K562 (cell line): ENCODE measurements around the gene ANKRD23. TPM values are rescaled to one million over a fixed set of nuclear protein-coding genes. Genes with fewer than 3 reads are reported as not detected.

Experiments
- CXXC5 ChIP-seq: fragments of 250-450 bp; sonication (Bioruptor Pico); IDR thresholded peaks from 2 replicates; pipeline ENCODE4 v1.8.0; 2022; ENCODE audit warnings: inconsistent platforms, mild to moderate bottlenecking, moderate library complexity
- MXI1 ChIP-seq: IDR thresholded peaks from 2 replicates; pipeline ENCODE4 v1.6.1; 2011; ENCODE audit warnings: low read depth, mild to moderate bottlenecking, improper control_type of control experiment, low read length
- PHB2 ChIP-seq: fragments of 450-650 bp; IDR thresholded peaks from 2 replicates; pipeline ENCODE4 v1.6.1; 2017; ENCODE audit warnings: low read depth
- PHF8 ChIP-seq: fragments of 200-600 bp; sonication (generic); IDR thresholded peaks from 2 replicates; pipeline ENCODE4 v1.6.1; 2012; ENCODE audit warnings: mixed run types, mild to moderate bottlenecking, inconsistent platforms, low read length, moderate library complexity, borderline replicate concordance
- POLR2A ChIP-seq: fragments of 450-650 bp; conservative IDR thresholded peaks from 2 replicates; pipeline ENCODE4 v1.6.1; 2016
- RBFOX2 ChIP-seq: fragments of 200-400 bp; formaldehyde crosslinking; IDR thresholded peaks from 2 replicates; pipeline ENCODE4 v1.6.1; 2017; ENCODE audit warnings: low read depth, mild to moderate bottlenecking, low read length, moderate library complexity
- SUPT5H ChIP-seq: fragments of 450-650 bp; IDR thresholded peaks from 2 replicates; pipeline ENCODE4 v1.6.1; 2016
- TAF1 ChIP-seq: IDR thresholded peaks from 2 replicates; pipeline ENCODE4 v1.6.1; 2011; ENCODE audit warnings: mild to moderate bottlenecking, low read length, moderate library complexity; ENCODE audit not compliant: insufficient read depth, control insufficient read depth, severe bottlenecking; ENCODE audit errors: extremely low read depth
- U2AF1 ChIP-seq: fragments of 200-400 bp; formaldehyde crosslinking; optimal IDR thresholded peaks from 2 replicates; pipeline ENCODE3; 2017; ENCODE audit warnings: mild to moderate bottlenecking, low read depth, low read length, moderate library complexity
- ZNF174 ChIP-seq: fragments of 250-450 bp; sonication (Bioruptor Pico); IDR thresholded peaks from 2 replicates; pipeline ENCODE4 v1.4.0; 2020; ENCODE audit warnings: mild to moderate bottlenecking
- polyA plus RNA-seq, 8 experiments: library from polyadenylated mRNA; depleted of rRNA in 4 of 8; stranded (reverse) in 5 of 8; unstranded in 3 of 8; fragments of >200 nt; fragmentation: Nextera tagmentation in 2 of 8; fragmentation: Illumina TruSeq in 1 of 8; extraction: Ambion mirVana in 2 of 8; extraction: Trizol in 1 of 8; gene quantifications; 2 replicates each; pipeline versions ENCODE4 v1.2.1 to v1.2.3, GENCODE V29; 2011 to 2014; ENCODE audit warnings: inconsistent platforms in 1 of 8, missing spikeins in 1 of 8
- total RNA-seq, 7 experiments: library from RNA; depleted of rRNA in 6 of 7; stranded (reverse); fragments of >200 nt in 6 of 7; fragmentation: Illumina TruSeq in 2 of 7; extraction: Trizol in 2 of 7; gene quantifications; 2 replicates each; pipeline versions ENCODE4 v1.2.1 to v1.2.3, GENCODE V29; 2011 to 2021; ENCODE audit warnings: low replicate concordance in 1 of 7
- TF ChIP-seq, protein P1 (sequence below), 2 experiments: fragments of 450-650 bp in 1 of 2; sonication (generic) in 1 of 2; formaldehyde crosslinking in 1 of 2; IDR thresholded peaks; 2 replicates each; pipeline versions ENCODE4 v1.7.1 to v1.9.0; 2016 to 2022; ENCODE audit warnings: inconsistent platforms in 1 of 2, mild to moderate bottlenecking in 1 of 2, missing genetic modification reagents in 1 of 2
- TF ChIP-seq, protein P2 (sequence below), 2 experiments: IDR thresholded peaks; 2 replicates each; pipeline ENCODE4 v1.6.1; 2011; ENCODE audit warnings: borderline replicate concordance in 1 of 2, control low read depth in 1 of 2, low read depth in 1 of 2, low read length in 1 of 2, mild to moderate bottlenecking in 1 of 2, mixed read lengths in 1 of 2, moderate library complexity in 1 of 2; ENCODE audit not compliant: insufficient read depth in 1 of 2, insufficient read length in 1 of 2, poor library complexity in 1 of 2, severe bottlenecking in 1 of 2; ENCODE audit errors: extremely low read depth in 1 of 2
- TF ChIP-seq, protein P3 (sequence below), 2 experiments: IDR thresholded peaks; 2 replicates each; pipeline ENCODE4 v1.6.1; 2012; ENCODE audit warnings: improper control_type of control experiment in 2 of 2, low read depth in 2 of 2, low read length in 2 of 2, borderline replicate concordance in 1 of 2

ANKRD23 gene
- total and polyA plus RNA-seq, 9 of the 15 experiments (the other 6 are each of a cell fraction or from before 2014, with no cell fraction given) = 0.32 to 4.8 (median 2.8) TPM

DNA sequence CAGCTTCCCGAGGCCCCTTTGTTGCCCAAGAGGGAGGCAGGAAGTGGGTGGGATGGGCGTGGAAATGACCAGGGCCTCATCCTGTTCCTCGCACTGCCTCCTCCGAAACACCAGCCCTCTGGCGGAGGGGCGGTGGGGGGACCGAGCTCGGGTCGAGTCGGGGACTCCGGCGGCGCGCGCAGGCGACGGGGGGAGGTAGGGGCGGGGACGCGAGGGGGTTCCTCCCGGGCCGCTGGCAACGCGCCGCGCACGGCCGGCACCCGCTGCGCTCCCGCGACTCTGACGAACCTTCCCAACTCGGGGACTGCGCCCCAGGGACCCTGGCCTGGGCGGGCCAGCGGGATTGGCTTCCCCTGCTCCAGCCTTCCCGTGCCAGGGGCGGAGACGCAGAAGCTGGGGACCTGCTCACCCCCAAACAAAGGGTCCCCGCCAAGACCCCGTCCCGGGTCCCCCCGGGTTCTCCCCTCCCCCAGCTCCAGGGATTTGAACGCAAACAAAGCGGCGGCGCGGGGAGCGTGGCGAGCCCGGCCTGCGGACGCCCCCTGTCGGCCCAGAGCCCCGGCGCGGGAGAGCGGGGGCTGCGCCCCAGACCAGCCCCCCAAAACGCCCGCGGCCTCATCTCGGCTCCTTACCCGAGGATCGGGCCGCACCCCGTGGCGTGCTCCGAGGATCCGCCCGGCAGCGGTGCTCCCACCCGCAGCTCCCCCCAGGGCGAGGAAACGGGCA, 24.9 kb upstream of the ANKRD23 start (continued):
- TF ChIP-seq, protein P1, sequence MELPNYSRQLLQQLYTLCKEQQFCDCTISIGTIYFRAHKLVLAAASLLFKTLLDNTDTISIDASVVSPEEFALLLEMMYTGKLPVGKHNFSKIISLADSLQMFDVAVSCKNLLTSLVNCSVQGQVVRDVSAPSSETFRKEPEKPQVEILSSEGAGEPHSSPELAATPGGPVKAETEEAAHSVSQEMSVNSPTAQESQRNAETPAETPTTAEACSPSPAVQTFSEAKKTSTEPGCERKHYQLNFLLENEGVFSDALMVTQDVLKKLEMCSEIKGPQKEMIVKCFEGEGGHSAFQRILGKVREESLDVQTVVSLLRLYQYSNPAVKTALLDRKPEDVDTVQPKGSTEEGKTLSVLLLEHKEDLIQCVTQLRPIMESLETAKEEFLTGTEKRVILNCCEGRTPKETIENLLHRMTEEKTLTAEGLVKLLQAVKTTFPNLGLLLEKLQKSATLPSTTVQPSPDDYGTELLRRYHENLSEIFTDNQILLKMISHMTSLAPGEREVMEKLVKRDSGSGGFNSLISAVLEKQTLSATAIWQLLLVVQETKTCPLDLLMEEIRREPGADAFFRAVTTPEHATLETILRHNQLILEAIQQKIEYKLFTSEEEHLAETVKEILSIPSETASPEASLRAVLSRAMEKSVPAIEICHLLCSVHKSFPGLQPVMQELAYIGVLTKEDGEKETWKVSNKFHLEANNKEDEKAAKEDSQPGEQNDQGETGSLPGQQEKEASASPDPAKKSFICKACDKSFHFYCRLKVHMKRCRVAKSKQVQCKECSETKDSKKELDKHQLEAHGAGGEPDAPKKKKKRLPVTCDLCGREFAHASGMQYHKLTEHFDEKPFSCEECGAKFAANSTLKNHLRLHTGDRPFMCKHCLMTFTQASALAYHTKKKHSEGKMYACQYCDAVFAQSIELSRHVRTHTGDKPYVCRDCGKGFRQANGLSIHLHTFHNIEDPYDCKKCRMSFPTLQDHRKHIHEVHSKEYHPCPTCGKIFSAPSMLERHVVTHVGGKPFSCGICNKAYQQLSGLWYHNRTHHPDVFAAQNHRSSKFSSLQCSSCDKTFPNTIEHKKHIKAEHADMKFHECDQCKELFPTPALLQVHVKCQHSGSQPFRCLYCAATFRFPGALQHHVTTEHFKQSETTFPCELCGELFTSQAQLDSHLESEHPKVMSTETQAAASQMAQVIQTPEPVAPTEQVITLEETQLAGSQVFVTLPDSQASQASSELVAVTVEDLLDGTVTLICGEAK (IDR thresholded peaks at IDR 0.05) = peak; percentile 74
- TF ChIP-seq, protein P1 (CRISPR knock-in tag; IDR thresholded peaks at IDR 0.05) = no peak
- no peak for TF ChIP-seq ZNF174 (CRISPR knock-in tag)
- peak; percentile 60 for TF ChIP-seq U2AF1
- peak; percentile 58 for TF ChIP-seq TAF1
- no peak for TF ChIP-seq MXI1
- peak; percentile 61; the same call in 1 of the 2 replicates for TF ChIP-seq POLR2A
- TF ChIP-seq SUPT5H = 0 out of 2 replicates have a peak, but pooled peaks have one; percentile 49
- peak; percentile 37; the same call in 1 of the 2 replicates for TF ChIP-seq PHF8
- TF ChIP-seq, protein P2, sequence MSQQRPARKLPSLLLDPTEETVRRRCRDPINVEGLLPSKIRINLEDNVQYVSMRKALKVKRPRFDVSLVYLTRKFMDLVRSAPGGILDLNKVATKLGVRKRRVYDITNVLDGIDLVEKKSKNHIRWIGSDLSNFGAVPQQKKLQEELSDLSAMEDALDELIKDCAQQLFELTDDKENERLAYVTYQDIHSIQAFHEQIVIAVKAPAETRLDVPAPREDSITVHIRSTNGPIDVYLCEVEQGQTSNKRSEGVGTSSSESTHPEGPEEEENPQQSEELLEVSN (IDR thresholded peaks at IDR 0.05; ENCODE audit: borderline replicate concordance in 1 of 2, extremely low read depth in 1 of 2, insufficient read depth in 1 of 2, insufficient read length in 1 of 2, low read depth in 1 of 2, low read length in 1 of 2, poor library complexity in 1 of 2, severe bottlenecking in 1 of 2) = peak; percentile 22 to 64
- TF ChIP-seq RBFOX2 = peak; percentile 54
- TF ChIP-seq, protein P3, sequence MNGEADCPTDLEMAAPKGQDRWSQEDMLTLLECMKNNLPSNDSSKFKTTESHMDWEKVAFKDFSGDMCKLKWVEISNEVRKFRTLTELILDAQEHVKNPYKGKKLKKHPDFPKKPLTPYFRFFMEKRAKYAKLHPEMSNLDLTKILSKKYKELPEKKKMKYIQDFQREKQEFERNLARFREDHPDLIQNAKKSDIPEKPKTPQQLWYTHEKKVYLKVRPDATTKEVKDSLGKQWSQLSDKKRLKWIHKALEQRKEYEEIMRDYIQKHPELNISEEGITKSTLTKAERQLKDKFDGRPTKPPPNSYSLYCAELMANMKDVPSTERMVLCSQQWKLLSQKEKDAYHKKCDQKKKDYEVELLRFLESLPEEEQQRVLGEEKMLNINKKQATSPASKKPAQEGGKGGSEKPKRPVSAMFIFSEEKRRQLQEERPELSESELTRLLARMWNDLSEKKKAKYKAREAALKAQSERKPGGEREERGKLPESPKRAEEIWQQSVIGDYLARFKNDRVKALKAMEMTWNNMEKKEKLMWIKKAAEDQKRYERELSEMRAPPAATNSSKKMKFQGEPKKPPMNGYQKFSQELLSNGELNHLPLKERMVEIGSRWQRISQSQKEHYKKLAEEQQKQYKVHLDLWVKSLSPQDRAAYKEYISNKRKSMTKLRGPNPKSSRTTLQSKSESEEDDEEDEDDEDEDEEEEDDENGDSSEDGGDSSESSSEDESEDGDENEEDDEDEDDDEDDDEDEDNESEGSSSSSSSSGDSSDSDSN (IDR thresholded peaks at IDR 0.05; ENCODE audit: borderline replicate concordance in 1 of 2, low read depth in 2 of 2, low read length in 2 of 2) = 0 out of 4 replicates have a peak, but pooled peaks of 1 of the 2 experiments have one; percentile 45
- TF ChIP-seq PHB2 = no peak
- TF ChIP-seq CXXC5 (CRISPR knock-in tag) = peak; percentile 91
